Brain pericyte (primary cell): Measurements from ENCODE around the gene SELENOO.
"Not testable (repeated sequence)": the region's sequence is repeated elsewhere in the genome, so short reads cannot be mapped to it uniquely, and the experiment has no call there.

Experiments
- DNase-seq: peaks from one replicate; pipeline ENCODE4 v3.0.0-alpha.2; 2012; ENCODE audit warnings: low read depth, low spot score

Gene SELENOO

GRCh38 chr22:50200461-50201190 is at the start of gene SELENOO:
Gene SELENOO (plus strand): TSS chr22:50201011. CDS start chr22:50201037, 26 bp downstream.
- DNase-seq, result no peak

GRCh38 chr22:50151571-50152537 is 49.0 kb upstream of the SELENOO start:
- DNase-seq, result no peak

GRCh38 chr22:50153056-50153755 is 47.6 kb upstream of the SELENOO start:
- no peak for DNase-seq

- no peak for DNase-seq
Observed at GRCh38 chr22:50153756-50154140, 47.1 kb upstream of the SELENOO start.

GRCh38 chr22:50157709-50158375 is 43.0 kb upstream of the SELENOO start:
- DNase-seq, result no peak

- DNase-seq, result no peak
Observed at GRCh38 chr22:50160947-50161346, 39.9 kb upstream of the SELENOO start.

- DNase-seq, result no peak
Observed at GRCh38 chr22:50161508-50162390, 39.1 kb upstream of the SELENOO start.

GRCh38 chr22:50162391-50162956 is 38.3 kb upstream of the SELENOO start:
- no peak for DNase-seq

GRCh38 chr22:50165436-50166123 is 35.2 kb upstream of the SELENOO start:
- DNase-seq, result no peak

- no peak for DNase-seq
Observed at GRCh38 chr22:50167689-50168489, 32.9 kb upstream of the SELENOO start.

- DNase-seq, result not testable (repeated sequence)
Observed at GRCh38 chr22:50168490-50169180, 32.2 kb upstream of the SELENOO start.

GRCh38 chr22:50169181-50169759 is 31.5 kb upstream of the SELENOO start:
- DNase-seq, result no peak

GRCh38 chr22:50169774-50170341 is 31.0 kb upstream of the SELENOO start:
- no peak for DNase-seq

GRCh38 chr22:50170453-50171318 is 30.1 kb upstream of the SELENOO start, which contains the start of gene PANX2:
Gene PANX2 (plus strand): TSS chr22:50170731. CDS start chr22:50170731, 0 bp downstream.
- DNase-seq, result no peak

GRCh38 chr22:50171319-50171964 is 29.4 kb upstream of the SELENOO start:
- no peak for DNase-seq

GRCh38 chr22:50171965-50172421 is 28.8 kb upstream of the SELENOO start:
- DNase-seq, result no peak
